Lower leg skin (tissue), 4 donors: ENCODE results near the gene POC1A. TPM values are rescaled to one million over a fixed set of nuclear protein-coding genes. Genes with fewer than 3 reads are reported as not detected.

Experiments used
- DNase-seq, 2 donors: peaks; one replicate each; pipeline ENCODE4 v3.0.0-alpha.2; 2019; ENCODE audit warnings: low spot score in 2 of 2
- H3K4me3 ChIP-seq: fragments of 200-600 bp; sonication (generic); 2 replicates; pipeline ENCODE4 v1.5.1; 2017; ENCODE audit warnings: mild to moderate bottlenecking, low read depth; ENCODE audit not compliant: poor library complexity, severe bottlenecking
- POLR2A ChIP-seq, 2 donors: fragments of 450-650 bp; IDR thresholded peaks; one replicate each; pipeline ENCODE4 v1.6.1; 2016 to 2017; ENCODE audit warnings: antibody characterized with exemption in 2 of 2, mild to moderate bottlenecking in 1 of 2, moderate library complexity in 1 of 2
- WGBS, 2 donors: methylation state at CpG; one replicate each; pipeline ENCODE4 v1.1.5; 2018; 5-methylcytosine and 5-hydroxymethylcytosine counted together
- intact Hi-C: fragments of 100-400 bp; cut with DNase I; formaldehyde crosslinking; loops from one replicate; pipeline ENCODE4 v1.15.0; 2023; ENCODE audit warnings: low total_unique reads
- total RNA-seq, 4 donors: library from RNA; depleted of rRNA; stranded (reverse); fragments of >200 nt; gene quantifications; one replicate each; pipeline ENCODE4 v1.1.0, GENCODE V29; 2016
- TF ChIP-seq, protein P1 (sequence below), 3 donors: fragments of 450-650 bp; IDR thresholded peaks; one replicate each; pipeline ENCODE4 v1.5.1; 2016; ENCODE audit warnings: antibody characterized with exemption in 3 of 3, mild to moderate bottlenecking in 3 of 3, moderate library complexity in 2 of 3

Gene POC1A
- total RNA-seq, 4 donors from 2014 or later, result 1.6 to 4.9 (median 1.9) TPM

- intact Hi-C loops, result no loop called here
- no peak overlapping the region for H3K4me3 ChIP-seq
- no peak for TF ChIP-seq POLR2A (IDR thresholded peaks at IDR 0.05)
- TF ChIP-seq, protein P1, sequence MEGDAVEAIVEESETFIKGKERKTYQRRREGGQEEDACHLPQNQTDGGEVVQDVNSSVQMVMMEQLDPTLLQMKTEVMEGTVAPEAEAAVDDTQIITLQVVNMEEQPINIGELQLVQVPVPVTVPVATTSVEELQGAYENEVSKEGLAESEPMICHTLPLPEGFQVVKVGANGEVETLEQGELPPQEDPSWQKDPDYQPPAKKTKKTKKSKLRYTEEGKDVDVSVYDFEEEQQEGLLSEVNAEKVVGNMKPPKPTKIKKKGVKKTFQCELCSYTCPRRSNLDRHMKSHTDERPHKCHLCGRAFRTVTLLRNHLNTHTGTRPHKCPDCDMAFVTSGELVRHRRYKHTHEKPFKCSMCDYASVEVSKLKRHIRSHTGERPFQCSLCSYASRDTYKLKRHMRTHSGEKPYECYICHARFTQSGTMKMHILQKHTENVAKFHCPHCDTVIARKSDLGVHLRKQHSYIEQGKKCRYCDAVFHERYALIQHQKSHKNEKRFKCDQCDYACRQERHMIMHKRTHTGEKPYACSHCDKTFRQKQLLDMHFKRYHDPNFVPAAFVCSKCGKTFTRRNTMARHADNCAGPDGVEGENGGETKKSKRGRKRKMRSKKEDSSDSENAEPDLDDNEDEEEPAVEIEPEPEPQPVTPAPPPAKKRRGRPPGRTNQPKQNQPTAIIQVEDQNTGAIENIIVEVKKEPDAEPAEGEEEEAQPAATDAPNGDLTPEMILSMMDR (IDR thresholded peaks at IDR 0.05), result no peak
- 95 to 99% methylated on average over 8 of the region's 8 CpGs for WGBS, 2 donors
- no peak for DNase-seq
Observed at GRCh38 chr3:52132930-52133329, 21.3 kb downstream of the POC1A start.

GRCh38 chr3:52132041-52132440 is 22.2 kb downstream of the POC1A start:
- DNase-seq, result no peak
- H3K4me3 ChIP-seq, result no peak overlapping the region
- WGBS, 2 donors, result 91 to 96% methylated on average over 1 of the region's 1 CpG
- no peak for TF ChIP-seq POLR2A (IDR thresholded peaks at IDR 0.05)
- TF ChIP-seq, protein P1 (IDR thresholded peaks at IDR 0.05), result no peak
- intact Hi-C loops, result no loop called here

DNA sequence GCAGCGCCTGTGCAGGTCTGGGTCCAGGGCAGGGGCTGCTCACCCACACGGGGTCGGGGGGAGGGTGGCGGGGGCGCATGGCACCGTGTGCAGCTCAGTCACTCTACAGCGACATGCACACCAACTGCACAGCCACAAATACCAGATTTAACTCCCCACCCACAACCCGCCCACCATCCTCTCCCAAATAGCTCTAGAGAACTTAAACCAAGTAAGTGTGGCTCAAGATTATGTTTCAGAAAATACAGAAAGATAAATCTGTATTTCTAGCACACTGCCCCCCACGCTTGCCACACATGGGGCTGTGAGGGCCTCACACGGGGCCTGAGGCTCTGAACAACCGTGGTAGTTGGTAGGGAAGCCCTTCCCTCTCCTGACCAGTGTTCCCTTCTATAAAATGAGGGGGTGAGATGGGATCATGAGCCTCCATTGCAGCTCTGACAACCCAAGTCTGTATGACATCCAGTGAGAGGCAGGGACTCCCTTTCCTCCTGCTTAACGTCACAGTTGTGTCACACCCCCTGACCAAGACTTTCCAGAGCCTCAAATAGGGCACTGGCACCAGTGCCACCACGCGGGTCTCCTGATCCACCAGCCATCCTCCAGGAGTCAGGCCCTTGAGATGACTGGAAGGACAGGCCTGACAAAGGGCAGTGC is 23.1 kb downstream of the POC1A start:
- intact Hi-C loops, result no loop called here
- DNase-seq, result no peak
- TF ChIP-seq, protein P1 (IDR thresholded peaks at IDR 0.05), result no peak
- TF ChIP-seq POLR2A (IDR thresholded peaks at IDR 0.05), result no peak
- H3K4me3 ChIP-seq, result no peak overlapping the region
- whole genome bisulfite sequencing, 2 donors, result 88 to 93% methylated on average over 13 to 14 of the region's 14 CpGs

- intact Hi-C loops, result no loop called here
- DNase-seq, result no peak
Observed at GRCh38 chr3:52128118-52128683, 26.0 kb downstream of the POC1A start.

DNA sequence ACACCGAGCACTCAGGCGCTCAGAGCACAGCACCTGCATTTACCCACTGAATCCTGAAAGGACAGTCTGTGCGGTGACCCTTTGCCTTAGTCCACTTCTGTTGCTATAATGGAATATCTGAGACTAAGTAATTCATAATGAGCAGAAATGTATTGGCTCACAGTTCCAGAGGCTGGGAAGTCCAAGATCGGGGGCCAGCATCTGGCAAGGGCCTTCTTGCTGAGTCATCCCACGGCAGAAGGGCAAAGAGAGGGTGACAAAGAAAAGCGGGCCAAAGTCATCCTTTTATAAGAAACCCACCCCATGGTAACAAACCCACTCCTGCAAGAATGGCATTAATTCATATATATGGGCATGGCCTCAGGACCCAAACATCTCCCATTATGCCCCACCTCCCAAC is 27.7 kb downstream of the POC1A start:
- intact Hi-C loops, result no loop called here
- TF ChIP-seq, protein P1 (IDR thresholded peaks at IDR 0.05), result no peak
- TF ChIP-seq POLR2A (IDR thresholded peaks at IDR 0.05), result no peak
- no peak overlapping the region for H3K4me3 ChIP-seq
- 76 to 79% methylated on average over 6 of the region's 6 CpGs for WGBS, 2 donors
- DNase-seq, result no peak

More at GRCh38 chr3:52128118-52128683, 26.0 kb downstream of the POC1A start:
- TF ChIP-seq, protein P1 (IDR thresholded peaks at IDR 0.05), result no peak
- no peak for TF ChIP-seq POLR2A (IDR thresholded peaks at IDR 0.05)
- no peak overlapping the region for H3K4me3 ChIP-seq
- 88 to 93% methylated on average over 7 of the region's 7 CpGs for WGBS, 2 donors
